ENCODE data around the gene SCYL2. TPM values are rescaled to one million over a fixed set of nuclear protein-coding genes. Genes with fewer than 3 reads are reported as not detected.

SCYL2 gene
- total and polyA plus RNA-seq, 2 of the 13 experiments (the other 11 are each of a cell fraction or from before 2014, with no cell fraction given) = 11.4 to 28.8 TPM

DNA sequence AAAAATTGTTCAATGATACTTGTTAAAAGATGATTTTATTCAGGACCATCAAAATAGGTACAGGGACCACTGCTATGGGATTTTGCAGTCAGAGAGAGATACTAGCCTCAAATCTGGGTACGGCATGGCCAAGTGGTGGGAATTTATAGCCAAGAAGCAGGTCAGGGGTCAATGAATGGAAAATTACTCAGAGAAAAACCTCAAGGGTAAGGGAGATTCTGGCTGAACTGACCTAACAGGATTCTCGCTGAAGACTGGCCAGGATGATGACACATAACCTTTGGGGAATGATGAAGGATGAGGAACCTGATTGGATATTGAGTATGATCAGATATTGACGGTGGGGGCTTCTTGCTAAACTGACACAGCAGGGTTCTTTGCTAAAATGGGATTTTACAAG is 32.8 kb upstream of the SCYL2 start (continued):
- TF ChIP-seq NFATC3 (CRISPR knock-in tag; IDR thresholded peaks at IDR 0.05) (no peak), ZNF749 (CRISPR knock-in tag; IDR thresholded peaks at IDR 0.05; ENCODE audit: borderline replicate concordance) (no peak), ZNF251 (CRISPR knock-in tag; IDR thresholded peaks at IDR 0.05) (no peak), SP5 (CRISPR knock-in tag; IDR thresholded peaks at IDR 0.05; ENCODE audit: borderline replicate concordance, low read depth) (no peak)
- TF ChIP-seq, protein P1, sequence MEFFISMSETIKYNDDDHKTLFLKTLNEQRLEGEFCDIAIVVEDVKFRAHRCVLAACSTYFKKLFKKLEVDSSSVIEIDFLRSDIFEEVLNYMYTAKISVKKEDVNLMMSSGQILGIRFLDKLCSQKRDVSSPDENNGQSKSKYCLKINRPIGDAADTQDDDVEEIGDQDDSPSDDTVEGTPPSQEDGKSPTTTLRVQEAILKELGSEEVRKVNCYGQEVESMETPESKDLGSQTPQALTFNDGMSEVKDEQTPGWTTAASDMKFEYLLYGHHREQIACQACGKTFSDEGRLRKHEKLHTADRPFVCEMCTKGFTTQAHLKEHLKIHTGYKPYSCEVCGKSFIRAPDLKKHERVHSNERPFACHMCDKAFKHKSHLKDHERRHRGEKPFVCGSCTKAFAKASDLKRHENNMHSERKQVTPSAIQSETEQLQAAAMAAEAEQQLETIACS (CRISPR knock-in tag; IDR thresholded peaks at IDR 0.05) = no peak
- TF ChIP-seq, protein P2, sequence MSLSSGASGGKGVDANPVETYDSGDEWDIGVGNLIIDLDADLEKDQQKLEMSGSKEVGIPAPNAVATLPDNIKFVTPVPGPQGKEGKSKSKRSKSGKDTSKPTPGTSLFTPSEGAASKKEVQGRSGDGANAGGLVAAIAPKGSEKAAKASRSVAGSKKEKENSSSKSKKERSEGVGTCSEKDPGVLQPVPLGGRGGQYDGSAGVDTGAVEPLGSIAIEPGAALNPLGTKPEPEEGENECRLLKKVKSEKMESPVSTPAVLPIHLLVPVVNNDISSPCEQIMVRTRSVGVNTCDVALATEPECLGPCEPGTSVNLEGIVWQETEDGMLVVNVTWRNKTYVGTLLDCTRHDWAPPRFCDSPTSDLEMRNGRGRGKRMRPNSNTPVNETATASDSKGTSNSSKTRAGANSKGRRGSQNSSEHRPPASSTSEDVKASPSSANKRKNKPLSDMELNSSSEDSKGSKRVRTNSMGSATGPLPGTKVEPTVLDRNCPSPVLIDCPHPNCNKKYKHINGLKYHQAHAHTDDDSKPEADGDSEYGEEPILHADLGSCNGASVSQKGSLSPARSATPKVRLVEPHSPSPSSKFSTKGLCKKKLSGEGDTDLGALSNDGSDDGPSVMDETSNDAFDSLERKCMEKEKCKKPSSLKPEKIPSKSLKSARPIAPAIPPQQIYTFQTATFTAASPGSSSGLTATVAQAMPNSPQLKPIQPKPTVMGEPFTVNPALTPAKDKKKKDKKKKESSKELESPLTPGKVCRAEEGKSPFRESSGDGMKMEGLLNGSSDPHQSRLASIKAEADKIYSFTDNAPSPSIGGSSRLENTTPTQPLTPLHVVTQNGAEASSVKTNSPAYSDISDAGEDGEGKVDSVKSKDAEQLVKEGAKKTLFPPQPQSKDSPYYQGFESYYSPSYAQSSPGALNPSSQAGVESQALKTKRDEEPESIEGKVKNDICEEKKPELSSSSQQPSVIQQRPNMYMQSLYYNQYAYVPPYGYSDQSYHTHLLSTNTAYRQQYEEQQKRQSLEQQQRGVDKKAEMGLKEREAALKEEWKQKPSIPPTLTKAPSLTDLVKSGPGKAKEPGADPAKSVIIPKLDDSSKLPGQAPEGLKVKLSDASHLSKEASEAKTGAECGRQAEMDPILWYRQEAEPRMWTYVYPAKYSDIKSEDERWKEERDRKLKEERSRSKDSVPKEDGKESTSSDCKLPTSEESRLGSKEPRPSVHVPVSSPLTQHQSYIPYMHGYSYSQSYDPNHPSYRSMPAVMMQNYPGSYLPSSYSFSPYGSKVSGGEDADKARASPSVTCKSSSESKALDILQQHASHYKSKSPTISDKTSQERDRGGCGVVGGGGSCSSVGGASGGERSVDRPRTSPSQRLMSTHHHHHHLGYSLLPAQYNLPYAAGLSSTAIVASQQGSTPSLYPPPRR (CRISPR knock-in tag; IDR thresholded peaks at IDR 0.05; ENCODE audit: borderline replicate concordance) = no peak
- TF ChIP-seq, protein P3, sequence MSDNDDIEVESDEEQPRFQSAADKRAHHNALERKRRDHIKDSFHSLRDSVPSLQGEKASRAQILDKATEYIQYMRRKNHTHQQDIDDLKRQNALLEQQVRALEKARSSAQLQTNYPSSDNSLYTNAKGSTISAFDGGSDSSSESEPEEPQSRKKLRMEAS (IDR thresholded peaks at IDR 0.05) = no peak

Measured in HepG2 (cell line).